ENCODE measurements around the gene IGF1R. TPM values are rescaled to one million over a fixed set of nuclear protein-coding genes. Genes with fewer than 3 reads are reported as not detected.

Gene IGF1R
- total RNA-seq, 1 donor from 2014 or later = 28.2 TPM

GRCh38 chr15:98939311-98940080, 291.2 kb downstream of the IGF1R start:
- no peak for DNase-seq (ENCODE audit: low read depth, low spot score)

GRCh38 chr15:98941595-98942255, 293.4 kb downstream of the IGF1R start:
- no peak for DNase-seq (ENCODE audit: low read depth, low spot score)

- no peak for DNase-seq (ENCODE audit: low read depth, low spot score)
Measured at GRCh38 chr15:98942431-98942830, 294.1 kb downstream of the IGF1R start.

- DNase-seq (ENCODE audit: low read depth, low spot score) = no peak
Measured at GRCh38 chr15:98943051-98943508, 294.7 kb downstream of the IGF1R start.

- no peak for DNase-seq (ENCODE audit: low read depth, low spot score)
Measured at GRCh38 chr15:98943601-98944151, 295.3 kb downstream of the IGF1R start.

- DNase-seq (ENCODE audit: low read depth, low spot score) = no peak
Measured at GRCh38 chr15:98946301-98947255, 298.2 kb downstream of the IGF1R start.

GRCh38 chr15:98948456-98948855, 300.1 kb downstream of the IGF1R start:
- DNase-seq (ENCODE audit: low read depth, low spot score) = no peak

GRCh38 chr15:98948941-98949340, 300.6 kb downstream of the IGF1R start:
- no peak for DNase-seq (ENCODE audit: low read depth, low spot score)

- DNase-seq (ENCODE audit: low read depth, low spot score) = no peak
Measured at GRCh38 chr15:98949624-98950023, 301.3 kb downstream of the IGF1R start.

GRCh38 chr15:98950248-98950647, 301.9 kb downstream of the IGF1R start:
- no peak for DNase-seq (ENCODE audit: low read depth, low spot score)

GRCh38 chr15:98951004-98951403, 302.7 kb downstream of the IGF1R start:
- DNase-seq (ENCODE audit: low read depth, low spot score) = no peak

- no peak for DNase-seq (ENCODE audit: low read depth, low spot score)
Measured at GRCh38 chr15:98951493-98952320, 303.4 kb downstream of the IGF1R start.

GRCh38 chr15:98952381-98952803, 304.1 kb downstream of the IGF1R start:
- no peak for DNase-seq (ENCODE audit: low read depth, low spot score)

- no peak for DNase-seq (ENCODE audit: low read depth, low spot score)
Measured at GRCh38 chr15:98953000-98953787, 304.9 kb downstream of the IGF1R start.

GRCh38 chr15:98953968-98954367, 305.6 kb downstream of the IGF1R start:
- no peak for DNase-seq (ENCODE audit: low read depth, low spot score)

GRCh38 chr15:98954411-98954810, 306.1 kb downstream of the IGF1R start:
- no peak for DNase-seq (ENCODE audit: low read depth, low spot score)

GRCh38 chr15:98955331-98955730, 307.0 kb downstream of the IGF1R start:
- DNase-seq (ENCODE audit: low read depth, low spot score) = no peak

GRCh38 chr15:98955961-98956723, 307.8 kb downstream of the IGF1R start:
- no peak for DNase-seq (ENCODE audit: low read depth, low spot score)

Measured in pulmonary artery endothelial cell (primary cell).